ENCODE data around the gene PPARGC1A. TPM values are rescaled to one million over a fixed set of nuclear protein-coding genes. Genes with fewer than 3 reads are reported as not detected.

Gene PPARGC1A
- total and polyA plus RNA-seq, 2 of the 13 experiments (the other 11 are each of a cell fraction or from before 2014, with no cell fraction given) = 20.7 to 37.3 TPM

DNA sequence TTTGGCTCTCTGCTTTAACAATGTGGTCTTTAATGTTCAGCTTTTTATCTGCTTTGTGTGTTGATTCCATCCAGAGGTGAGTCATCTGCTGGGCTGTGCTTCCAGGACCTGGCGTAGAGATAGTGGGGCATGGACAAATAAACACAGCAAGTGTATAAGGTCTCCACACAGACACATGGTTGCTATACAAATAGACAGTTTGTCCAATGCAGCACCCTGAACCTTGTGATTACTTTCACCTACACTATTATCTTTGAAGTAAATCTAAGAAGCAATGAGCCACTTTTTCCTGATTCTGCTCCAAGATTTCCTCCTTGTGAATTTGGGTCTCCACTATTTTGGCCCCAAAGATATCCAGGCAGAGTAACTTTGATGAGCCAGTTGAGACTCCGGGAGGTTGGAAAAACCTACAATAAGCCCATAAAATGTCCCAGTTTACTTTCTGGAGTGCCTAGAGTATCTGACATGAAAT, 12.1 kb downstream of the PPARGC1A start (continued):
- TF ChIP-seq ZMYM3 (CRISPR knock-in tag; IDR thresholded peaks at IDR 0.05) = peak; percentile 50; the same call in 1 of the 2 replicates
- TF ChIP-seq, protein P1, sequence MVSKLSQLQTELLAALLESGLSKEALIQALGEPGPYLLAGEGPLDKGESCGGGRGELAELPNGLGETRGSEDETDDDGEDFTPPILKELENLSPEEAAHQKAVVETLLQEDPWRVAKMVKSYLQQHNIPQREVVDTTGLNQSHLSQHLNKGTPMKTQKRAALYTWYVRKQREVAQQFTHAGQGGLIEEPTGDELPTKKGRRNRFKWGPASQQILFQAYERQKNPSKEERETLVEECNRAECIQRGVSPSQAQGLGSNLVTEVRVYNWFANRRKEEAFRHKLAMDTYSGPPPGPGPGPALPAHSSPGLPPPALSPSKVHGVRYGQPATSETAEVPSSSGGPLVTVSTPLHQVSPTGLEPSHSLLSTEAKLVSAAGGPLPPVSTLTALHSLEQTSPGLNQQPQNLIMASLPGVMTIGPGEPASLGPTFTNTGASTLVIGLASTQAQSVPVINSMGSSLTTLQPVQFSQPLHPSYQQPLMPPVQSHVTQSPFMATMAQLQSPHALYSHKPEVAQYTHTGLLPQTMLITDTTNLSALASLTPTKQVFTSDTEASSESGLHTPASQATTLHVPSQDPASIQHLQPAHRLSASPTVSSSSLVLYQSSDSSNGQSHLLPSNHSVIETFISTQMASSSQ (IDR thresholded peaks at IDR 0.05; ENCODE audit: low read depth) = 0 out of 2 replicates have a peak, but pooled peaks have one; percentile 64
- TF ChIP-seq, protein P1 (CRISPR knock-in tag; IDR thresholded peaks at IDR 0.05; ENCODE audit: borderline replicate concordance) = peak; percentile 75; the same call in 1 of the 2 replicates
- peak; percentile 78 for TF ChIP-seq NFIC (IDR thresholded peaks at IDR 0.05; ENCODE audit: low read length)
- peak; percentile 61; the same call in 1 of the 2 replicates for TF ChIP-seq DMAP1 (CRISPR knock-in tag; IDR thresholded peaks at IDR 0.05)
- no peak for TF ChIP-seq JDP2 (CRISPR knock-in tag; IDR thresholded peaks at IDR 0.05; ENCODE audit: borderline replicate concordance)
- TF ChIP-seq, protein P2, sequence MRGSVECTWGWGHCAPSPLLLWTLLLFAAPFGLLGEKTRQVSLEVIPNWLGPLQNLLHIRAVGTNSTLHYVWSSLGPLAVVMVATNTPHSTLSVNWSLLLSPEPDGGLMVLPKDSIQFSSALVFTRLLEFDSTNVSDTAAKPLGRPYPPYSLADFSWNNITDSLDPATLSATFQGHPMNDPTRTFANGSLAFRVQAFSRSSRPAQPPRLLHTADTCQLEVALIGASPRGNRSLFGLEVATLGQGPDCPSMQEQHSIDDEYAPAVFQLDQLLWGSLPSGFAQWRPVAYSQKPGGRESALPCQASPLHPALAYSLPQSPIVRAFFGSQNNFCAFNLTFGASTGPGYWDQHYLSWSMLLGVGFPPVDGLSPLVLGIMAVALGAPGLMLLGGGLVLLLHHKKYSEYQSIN (CRISPR knock-in tag; IDR thresholded peaks at IDR 0.05; ENCODE audit: borderline replicate concordance) = no peak
- TF ChIP-seq, protein P3, sequence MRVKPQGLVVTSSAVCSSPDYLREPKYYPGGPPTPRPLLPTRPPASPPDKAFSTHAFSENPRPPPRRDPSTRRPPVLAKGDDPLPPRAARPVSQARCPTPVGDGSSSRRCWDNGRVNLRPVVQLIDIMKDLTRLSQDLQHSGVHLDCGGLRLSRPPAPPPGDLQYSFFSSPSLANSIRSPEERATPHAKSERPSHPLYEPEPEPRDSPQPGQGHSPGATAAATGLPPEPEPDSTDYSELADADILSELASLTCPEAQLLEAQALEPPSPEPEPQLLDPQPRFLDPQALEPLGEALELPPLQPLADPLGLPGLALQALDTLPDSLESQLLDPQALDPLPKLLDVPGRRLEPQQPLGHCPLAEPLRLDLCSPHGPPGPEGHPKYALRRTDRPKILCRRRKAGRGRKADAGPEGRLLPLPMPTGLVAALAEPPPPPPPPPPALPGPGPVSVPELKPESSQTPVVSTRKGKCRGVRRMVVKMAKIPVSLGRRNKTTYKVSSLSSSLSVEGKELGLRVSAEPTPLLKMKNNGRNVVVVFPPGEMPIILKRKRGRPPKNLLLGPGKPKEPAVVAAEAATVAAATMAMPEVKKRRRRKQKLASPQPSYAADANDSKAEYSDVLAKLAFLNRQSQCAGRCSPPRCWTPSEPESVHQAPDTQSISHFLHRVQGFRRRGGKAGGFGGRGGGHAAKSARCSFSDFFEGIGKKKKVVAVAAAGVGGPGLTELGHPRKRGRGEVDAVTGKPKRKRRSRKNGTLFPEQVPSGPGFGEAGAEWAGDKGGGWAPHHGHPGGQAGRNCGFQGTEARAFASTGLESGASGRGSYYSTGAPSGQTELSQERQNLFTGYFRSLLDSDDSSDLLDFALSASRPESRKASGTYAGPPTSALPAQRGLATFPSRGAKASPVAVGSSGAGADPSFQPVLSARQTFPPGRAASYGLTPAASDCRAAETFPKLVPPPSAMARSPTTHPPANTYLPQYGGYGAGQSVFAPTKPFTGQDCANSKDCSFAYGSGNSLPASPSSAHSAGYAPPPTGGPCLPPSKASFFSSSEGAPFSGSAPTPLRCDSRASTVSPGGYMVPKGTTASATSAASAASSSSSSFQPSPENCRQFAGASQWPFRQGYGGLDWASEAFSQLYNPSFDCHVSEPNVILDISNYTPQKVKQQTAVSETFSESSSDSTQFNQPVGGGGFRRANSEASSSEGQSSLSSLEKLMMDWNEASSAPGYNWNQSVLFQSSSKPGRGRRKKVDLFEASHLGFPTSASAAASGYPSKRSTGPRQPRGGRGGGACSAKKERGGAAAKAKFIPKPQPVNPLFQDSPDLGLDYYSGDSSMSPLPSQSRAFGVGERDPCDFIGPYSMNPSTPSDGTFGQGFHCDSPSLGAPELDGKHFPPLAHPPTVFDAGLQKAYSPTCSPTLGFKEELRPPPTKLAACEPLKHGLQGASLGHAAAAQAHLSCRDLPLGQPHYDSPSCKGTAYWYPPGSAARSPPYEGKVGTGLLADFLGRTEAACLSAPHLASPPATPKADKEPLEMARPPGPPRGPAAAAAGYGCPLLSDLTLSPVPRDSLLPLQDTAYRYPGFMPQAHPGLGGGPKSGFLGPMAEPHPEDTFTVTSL (CRISPR knock-in tag; IDR thresholded peaks at IDR 0.05; ENCODE audit: borderline replicate concordance) = peak; percentile 96; the same call in 1 of the 2 replicates
- TF ChIP-seq TARDBP (CRISPR knock-in tag; IDR thresholded peaks at IDR 0.05) = peak; percentile 77
- TF ChIP-seq ZSCAN22 (CRISPR knock-in tag; IDR thresholded peaks at IDR 0.05) = no peak
- peak; percentile 70 for TF ChIP-seq ZNF292 (CRISPR knock-in tag; IDR thresholded peaks at IDR 0.05; ENCODE audit: borderline replicate concordance, low read depth)
- TF ChIP-seq, protein P4, sequence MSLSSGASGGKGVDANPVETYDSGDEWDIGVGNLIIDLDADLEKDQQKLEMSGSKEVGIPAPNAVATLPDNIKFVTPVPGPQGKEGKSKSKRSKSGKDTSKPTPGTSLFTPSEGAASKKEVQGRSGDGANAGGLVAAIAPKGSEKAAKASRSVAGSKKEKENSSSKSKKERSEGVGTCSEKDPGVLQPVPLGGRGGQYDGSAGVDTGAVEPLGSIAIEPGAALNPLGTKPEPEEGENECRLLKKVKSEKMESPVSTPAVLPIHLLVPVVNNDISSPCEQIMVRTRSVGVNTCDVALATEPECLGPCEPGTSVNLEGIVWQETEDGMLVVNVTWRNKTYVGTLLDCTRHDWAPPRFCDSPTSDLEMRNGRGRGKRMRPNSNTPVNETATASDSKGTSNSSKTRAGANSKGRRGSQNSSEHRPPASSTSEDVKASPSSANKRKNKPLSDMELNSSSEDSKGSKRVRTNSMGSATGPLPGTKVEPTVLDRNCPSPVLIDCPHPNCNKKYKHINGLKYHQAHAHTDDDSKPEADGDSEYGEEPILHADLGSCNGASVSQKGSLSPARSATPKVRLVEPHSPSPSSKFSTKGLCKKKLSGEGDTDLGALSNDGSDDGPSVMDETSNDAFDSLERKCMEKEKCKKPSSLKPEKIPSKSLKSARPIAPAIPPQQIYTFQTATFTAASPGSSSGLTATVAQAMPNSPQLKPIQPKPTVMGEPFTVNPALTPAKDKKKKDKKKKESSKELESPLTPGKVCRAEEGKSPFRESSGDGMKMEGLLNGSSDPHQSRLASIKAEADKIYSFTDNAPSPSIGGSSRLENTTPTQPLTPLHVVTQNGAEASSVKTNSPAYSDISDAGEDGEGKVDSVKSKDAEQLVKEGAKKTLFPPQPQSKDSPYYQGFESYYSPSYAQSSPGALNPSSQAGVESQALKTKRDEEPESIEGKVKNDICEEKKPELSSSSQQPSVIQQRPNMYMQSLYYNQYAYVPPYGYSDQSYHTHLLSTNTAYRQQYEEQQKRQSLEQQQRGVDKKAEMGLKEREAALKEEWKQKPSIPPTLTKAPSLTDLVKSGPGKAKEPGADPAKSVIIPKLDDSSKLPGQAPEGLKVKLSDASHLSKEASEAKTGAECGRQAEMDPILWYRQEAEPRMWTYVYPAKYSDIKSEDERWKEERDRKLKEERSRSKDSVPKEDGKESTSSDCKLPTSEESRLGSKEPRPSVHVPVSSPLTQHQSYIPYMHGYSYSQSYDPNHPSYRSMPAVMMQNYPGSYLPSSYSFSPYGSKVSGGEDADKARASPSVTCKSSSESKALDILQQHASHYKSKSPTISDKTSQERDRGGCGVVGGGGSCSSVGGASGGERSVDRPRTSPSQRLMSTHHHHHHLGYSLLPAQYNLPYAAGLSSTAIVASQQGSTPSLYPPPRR (CRISPR knock-in tag; IDR thresholded peaks at IDR 0.05; ENCODE audit: borderline replicate concordance) = peak; percentile 94
- no peak for TF ChIP-seq ZNF160 (CRISPR knock-in tag; IDR thresholded peaks at IDR 0.05)

All from HepG2 (cell line).